NCI-H2171 (cell line): ENCODE measurements around the gene TMEM134.

Experiments used
- DNase-seq: peaks from one replicate; lab custom pipeline; 2025; lab: John Stamatoyannopoulos, UW

The TMEM134 gene

GRCh38 chr11:67500831-67501715 is 32.0 kb upstream of the TMEM134 start:
- no peak for DNase-seq

- no peak for DNase-seq
These were observed 31.4 kb upstream of the TMEM134 start for GRCh38 chr11:67500484-67500821.

GRCh38 chr11:67499808-67500483 is 30.9 kb upstream of the TMEM134 start:
- no peak for DNase-seq

- DNase-seq = no peak
These were observed 29.5 kb upstream of the TMEM134 start for GRCh38 chr11:67498544-67498972.

GRCh38 chr11:67497656-67498291 is 28.7 kb upstream of the TMEM134 start:
- DNase-seq = no peak

- no peak for DNase-seq
These were observed 27.1 kb upstream of the TMEM134 start for GRCh38 chr11:67496113-67496512.

- DNase-seq = no peak
These were observed 26.4 kb upstream of the TMEM134 start for GRCh38 chr11:67495234-67496005.

- no peak for DNase-seq
These were observed 25.6 kb upstream of the TMEM134 start for GRCh38 chr11:67494371-67495233.

- no peak for DNase-seq
These were observed 24.7 kb upstream of the TMEM134 start for GRCh38 chr11:67493548-67494370.

GRCh38 chr11:67492801-67493547 is 23.9 kb upstream of the TMEM134 start:
- no peak for DNase-seq

- no peak for DNase-seq
These were observed 23.1 kb upstream of the TMEM134 start for GRCh38 chr11:67492069-67492727.

- no peak for DNase-seq
These were observed 22.4 kb upstream of the TMEM134 start for GRCh38 chr11:67491276-67492068.

GRCh38 chr11:67490727-67491065 is 21.6 kb upstream of the TMEM134 start:
- no peak for DNase-seq

- no peak for DNase-seq
These were observed 21.1 kb upstream of the TMEM134 start for GRCh38 chr11:67489885-67490726.

GRCh38 chr11:67489203-67489884 is 20.3 kb upstream of the TMEM134 start:
- DNase-seq = no peak

GRCh38 chr11:67486481-67487195 is 17.6 kb upstream of the TMEM134 start:
- DNase-seq = no peak
